GM12891 (cell line): ENCODE data around the gene LRRN4CL.

Experiments used
- PAX5 ChIP-seq: IDR thresholded peaks from 2 replicates; pipeline ENCODE4 v1.6.1; 2011; ENCODE audit warnings: low read length, moderate library complexity, mild to moderate bottlenecking; ENCODE audit not compliant: insufficient read depth, severe bottlenecking
- POLR2A ChIP-seq: IDR thresholded peaks from 2 replicates; pipeline ENCODE4 v1.6.1; 2011; ENCODE audit warnings: low read depth, low read length, control low read depth
- POLR2AphosphoS5 ChIP-seq: IDR thresholded peaks from 2 replicates; pipeline ENCODE4 v1.6.1; 2011; ENCODE audit warnings: low read depth, low read length, control low read depth
- POU2F2 ChIP-seq: IDR thresholded peaks from 2 replicates; pipeline ENCODE4 v1.6.1; 2011; ENCODE audit warnings: low read depth, mild to moderate bottlenecking, control low read depth, low read length, moderate library complexity
- SPI1 ChIP-seq: IDR thresholded peaks from 2 replicates; pipeline ENCODE4 v1.6.1; 2011; ENCODE audit warnings: low read depth, low read length, control low read depth
- TAF1 ChIP-seq: IDR thresholded peaks from 2 replicates; pipeline ENCODE4 v1.6.1; 2011; ENCODE audit warnings: low read depth, low read length, control low read depth

DNA sequence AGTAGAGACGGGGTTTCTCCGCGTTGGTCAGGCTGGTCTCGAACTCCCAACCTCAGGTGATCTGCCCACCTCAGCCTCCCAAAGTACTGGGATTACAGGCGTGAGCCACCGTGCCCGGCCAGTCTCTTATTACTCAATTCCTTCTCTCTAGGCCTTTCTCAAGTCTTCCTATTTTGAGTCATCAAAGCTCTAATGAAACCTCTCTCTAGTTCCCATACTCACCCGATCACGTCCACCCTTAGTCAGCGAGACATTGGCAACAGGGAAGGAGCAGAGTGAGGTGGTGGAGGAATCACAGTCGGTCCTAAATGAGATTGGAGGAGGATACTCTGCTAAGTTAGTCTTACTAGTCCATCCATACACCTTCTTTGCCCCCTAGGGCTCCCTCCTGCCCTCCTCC lies 12.9 kb upstream of the LRRN4CL start:
- no peak for TF ChIP-seq SPI1
- TF ChIP-seq POLR2A: no peak
- no peak for TF ChIP-seq TAF1
- no peak for TF ChIP-seq POLR2AphosphoS5
- no peak for TF ChIP-seq PAX5
- TF ChIP-seq POU2F2: no peak
